T-helper 1 cell treated with Interleukin-12 subunit alpha and Interleukin-12 subunit beta and Interleukin-4 antibody, amounts not matched to agents 30 ng/mL and 1 ng/mL, for 36 hours (primary cell): Measurements from ENCODE around the gene LCE3D. TPM values are rescaled to one million over a fixed set of nuclear protein-coding genes. Genes with fewer than 3 reads are reported as not detected.
"Not testable (repeated sequence)": the region's sequence is repeated elsewhere in the genome, so short reads cannot be mapped to it uniquely, and the experiment has no call there.

Experiments used
- intact Hi-C: fragments of 100-400 bp; cut with micrococcal nuclease; formaldehyde crosslinking; loops from one replicate; pipeline ENCODE4 v1.15.1; 2024
- total RNA-seq: library from RNA; stranded (reverse); gene quantifications from 2 replicates; pipeline ENCODE4 v1.2.3, GENCODE V29; 2022

The LCE3D gene
- total RNA-seq = not detected in 2 replicates

DNA sequence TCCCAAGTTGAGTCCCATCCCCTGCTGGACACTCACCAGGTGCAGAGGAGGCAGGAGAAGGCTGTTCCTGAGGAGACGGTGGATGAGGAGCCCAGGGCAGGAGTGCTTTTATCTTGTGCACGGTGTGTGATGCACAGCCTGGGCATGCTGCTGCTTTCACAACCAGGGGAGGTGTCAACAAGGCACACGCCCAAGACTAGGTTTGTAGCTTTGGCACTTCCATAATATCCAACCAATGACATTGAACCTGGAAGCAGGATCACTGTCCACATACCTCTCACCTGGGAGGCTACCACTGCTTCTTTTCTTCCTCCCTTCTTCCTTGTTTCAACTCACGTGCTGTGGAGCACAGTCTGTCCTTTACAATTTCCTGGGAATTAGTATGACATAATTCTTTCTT is at the start of gene LCE3D:
Gene LCE3D (minus strand): TSS at position 84 of the 400 bp plus-strand sequence. CDS start 580 bp downstream, outside the sequence.
- intact Hi-C loops = no loop called here

DNA sequence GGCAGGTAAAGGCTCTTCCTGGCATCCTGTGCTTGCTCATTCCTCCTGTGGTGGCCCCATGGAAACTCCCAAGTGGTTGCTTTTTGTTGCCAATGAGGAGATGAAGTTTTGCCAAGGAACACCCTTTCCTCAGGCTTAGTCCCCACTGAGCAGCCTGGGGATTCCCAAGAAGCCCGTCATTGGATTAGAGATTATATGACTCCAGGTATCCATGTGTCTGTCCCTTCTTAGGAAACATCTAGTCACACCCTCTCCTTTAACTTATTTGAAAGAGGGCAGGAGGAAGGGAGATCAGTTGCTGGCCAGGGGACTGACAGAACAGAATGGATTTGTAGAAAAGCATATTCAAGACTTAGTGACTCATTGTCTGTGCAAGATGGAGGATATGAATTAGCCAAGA is 46.4 kb upstream of the LCE3D start:
- intact Hi-C loops = no loop called here

DNA sequence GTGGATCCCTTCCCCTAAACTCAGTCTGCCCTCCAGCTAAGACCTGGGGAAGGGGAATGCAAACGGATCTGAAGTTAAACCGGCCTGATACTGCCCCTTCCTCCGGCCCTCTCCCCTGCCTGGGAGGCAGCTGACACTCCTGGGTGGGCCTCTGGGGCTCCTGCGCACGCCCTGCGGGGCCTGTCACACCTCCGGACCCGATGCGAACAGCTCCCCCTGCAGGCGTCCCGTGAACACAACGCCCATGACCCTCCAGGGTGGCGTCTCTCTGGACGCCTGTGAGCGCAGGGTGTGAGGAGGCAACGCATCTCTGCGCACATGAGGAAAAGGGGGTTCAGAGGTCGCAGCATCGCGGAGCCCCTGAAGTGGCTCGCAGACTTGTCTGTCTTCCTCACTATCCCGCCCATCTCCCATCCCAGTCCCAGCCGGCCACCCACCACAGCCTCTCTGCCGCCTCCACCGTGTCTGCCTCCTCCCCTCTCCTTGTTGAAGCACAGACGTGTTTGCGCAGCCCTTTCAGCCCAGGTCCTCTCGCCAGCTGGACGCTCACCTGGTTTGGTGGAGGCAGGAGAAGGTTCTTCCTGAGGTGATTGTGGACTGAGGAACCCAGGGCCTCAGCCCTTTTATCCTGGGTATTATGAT is 43.0 kb upstream of the LCE3D start:
- intact Hi-C loops = no loop called here

DNA sequence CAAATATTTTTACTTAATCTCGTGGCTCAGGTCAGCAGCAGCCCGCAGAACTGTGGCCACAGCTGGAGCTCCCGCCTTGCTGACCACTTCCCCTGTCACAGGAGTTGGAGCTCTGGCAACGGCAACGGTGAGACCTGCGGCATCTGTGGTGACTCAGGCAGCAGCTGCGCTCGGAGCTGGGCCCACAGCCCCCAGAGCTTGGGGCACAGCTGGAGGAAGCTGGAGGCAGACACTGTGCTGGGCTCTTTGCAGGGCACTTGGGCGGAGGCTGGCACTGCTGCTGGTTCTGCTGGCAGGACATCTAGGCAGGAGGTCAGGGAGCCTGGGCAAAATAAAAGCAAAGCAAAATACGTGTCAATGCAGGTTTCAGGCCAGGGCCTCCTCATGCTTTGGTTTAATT is 42.5 kb upstream of the LCE3D start, which contains the start of gene LCE3A:
Gene LCE3A (minus strand): TSS at position 301 of the 400 bp plus-strand sequence. CDS start 0 bp downstream, at position 301.
- intact Hi-C loops = no loop called here

GRCh38 chr1:152621993-152622392 is 41.7 kb upstream of the LCE3D start:
- intact Hi-C loops = no loop called here

DNA sequence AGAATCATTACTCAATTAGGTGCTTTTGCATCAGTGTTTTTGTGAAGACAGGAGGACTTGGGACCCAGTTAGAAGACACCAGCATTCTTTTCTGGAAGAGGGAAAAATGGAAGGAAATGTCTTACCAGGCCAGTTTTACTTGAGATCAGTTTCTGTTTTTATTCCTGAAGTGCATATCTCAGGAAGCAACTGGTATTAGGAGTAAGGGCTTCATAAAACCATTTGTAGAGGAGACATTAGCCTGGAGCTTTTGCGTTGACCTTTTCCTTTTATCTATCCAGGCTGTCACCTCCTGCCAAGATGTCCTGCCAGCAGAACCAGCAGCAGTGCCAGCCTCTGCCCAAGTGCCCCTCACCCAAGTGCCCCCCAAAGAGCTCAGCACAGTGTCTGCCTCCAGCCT is 33.2 kb upstream of the LCE3D start, which contains the start of gene LCE3B:
Gene LCE3B (plus strand): TSS at position 301 of the 400 bp plus-strand sequence. CDS start 0 bp downstream, at position 301.
- intact Hi-C loops = no loop called here

- intact Hi-C loops = no loop called here
Observed at GRCh38 chr1:152599934-152600333, 19.6 kb upstream of the LCE3D start, which contains the start of gene LCE3C. Gene LCE3C, plus strand, starts transcription at chr1:152600234. Its CDS starts 498 bp downstream, at chr1:152600732.

DNA sequence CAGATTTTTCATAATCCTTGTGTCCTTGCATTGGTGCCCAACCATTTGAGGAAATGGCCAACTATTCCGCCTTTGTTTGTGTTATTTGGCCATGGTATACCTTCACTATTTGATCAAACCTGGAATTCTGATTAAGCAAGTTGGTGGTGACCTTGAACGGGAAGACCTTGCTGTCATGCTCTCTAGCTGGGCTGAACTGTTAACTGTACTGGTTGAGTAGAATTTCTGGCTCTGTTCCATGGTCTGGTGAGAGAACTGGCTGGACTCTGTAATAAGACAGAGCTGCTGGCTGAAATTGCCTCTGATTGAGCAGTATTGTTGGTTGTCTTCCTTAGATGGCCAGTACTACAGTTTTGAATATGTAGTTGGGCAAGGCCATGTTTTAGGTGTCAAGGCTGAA is 16.7 kb upstream of the LCE3D start:
- intact Hi-C loops = no loop called here

GRCh38 chr1:152585586-152585985 is 5.3 kb upstream of the LCE3D start:
- intact Hi-C loops = no loop called here

GRCh38 chr1:152582647-152583046 is 2.3 kb upstream of the LCE3D start:
- intact Hi-C loops = no loop called here

DNA sequence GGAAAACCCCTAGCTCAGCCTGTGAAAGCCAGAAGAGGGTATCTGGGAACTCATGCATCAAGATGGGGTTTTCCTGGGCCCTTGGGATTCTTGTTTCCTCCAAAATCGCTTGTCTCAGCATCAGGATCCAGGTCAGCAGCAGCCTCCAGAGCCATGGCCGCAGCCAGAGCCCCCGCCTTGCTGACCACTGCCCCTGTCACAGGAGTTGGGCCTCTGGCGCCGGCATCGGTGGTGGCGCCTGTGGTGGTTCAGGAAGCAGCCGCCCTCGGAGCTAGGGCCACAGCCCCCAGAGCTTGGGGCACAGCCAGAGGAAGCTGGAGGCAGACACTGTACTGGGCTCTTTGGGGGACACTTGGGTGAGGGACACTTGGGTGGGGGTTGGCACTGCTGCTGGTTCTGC is 790 bp downstream of the LCE3D start:
- intact Hi-C loops = not testable (repeated sequence)

DNA sequence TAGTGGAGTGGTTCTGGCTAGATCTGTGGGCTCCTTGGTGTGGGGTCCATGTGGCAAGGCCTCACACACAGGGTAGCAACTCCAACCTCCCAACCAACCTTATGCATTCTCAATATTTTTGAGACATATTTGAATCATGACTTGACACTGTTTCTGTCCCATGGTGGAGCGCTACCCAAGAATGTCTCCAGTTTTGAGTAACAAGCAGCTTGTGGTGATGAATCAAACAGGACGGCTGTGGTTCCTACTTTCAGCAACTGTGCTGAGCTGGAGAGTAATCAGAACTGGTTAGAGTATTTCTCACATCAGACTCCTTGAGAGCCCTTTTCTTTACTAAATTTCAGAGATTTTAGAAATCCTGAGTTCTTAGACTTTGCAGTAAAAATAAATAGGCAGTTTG is 3.1 kb downstream of the LCE3D start:
- intact Hi-C loops = no loop called here

- intact Hi-C loops = no loop called here
Observed at GRCh38 chr1:152566681-152567080, 13.6 kb downstream of the LCE3D start, which contains the start of gene LCE3E. Gene LCE3E, minus strand, starts transcription at chr1:152566780. Its CDS starts 572 bp downstream, at chr1:152566208.

DNA sequence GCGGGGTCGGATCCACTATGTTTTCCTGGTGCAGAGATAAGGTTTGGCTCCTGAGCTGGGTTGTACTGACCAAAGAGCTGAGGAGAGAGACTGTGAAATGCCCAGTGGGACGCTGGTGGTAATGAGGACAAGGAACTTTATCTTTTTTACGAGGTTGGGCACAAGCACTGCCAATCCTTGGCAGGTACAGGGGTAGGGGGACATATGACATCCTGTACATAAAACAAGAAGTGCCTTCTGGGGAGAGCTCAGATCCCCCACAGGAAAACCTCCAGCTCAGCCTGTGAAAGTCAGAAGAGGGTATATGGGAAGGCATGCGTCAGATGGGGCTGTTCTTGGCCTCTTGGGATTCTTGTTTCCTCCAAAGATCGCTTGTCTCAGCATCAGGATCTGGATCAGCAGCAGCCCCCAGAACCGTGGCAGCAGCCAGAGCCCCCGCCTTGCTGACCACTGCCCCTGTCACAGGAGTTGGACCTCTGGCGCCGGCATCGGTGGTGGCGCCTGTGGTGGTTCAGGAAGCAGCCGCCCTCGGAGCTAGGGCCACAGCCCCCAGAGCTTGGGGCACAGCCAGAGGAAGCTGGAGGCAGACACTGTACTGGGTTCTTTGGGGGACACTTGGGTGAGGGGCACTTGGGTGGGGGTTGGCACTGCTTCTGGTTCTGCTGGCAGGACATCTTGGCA is 14.6 kb downstream of the LCE3D start:
- intact Hi-C loops = no loop called here

DNA sequence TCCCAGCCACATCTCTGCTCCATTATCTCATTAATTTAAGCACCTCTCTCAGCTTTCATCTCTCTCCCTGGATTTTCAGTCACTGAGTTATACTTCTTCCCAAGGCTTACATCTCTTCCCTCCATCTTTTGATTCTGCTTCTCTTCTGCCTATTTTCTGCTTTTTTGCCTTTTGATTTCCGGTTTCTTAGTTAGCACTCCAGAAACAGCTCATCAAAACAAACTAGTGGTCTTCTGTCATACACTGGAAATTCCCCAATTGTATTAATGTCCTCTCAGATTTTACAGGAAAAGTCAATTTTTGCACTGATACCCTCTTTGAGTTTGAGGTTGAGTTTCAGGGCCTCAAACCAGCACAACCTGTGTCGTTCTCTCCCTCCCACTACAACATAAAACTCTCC is 15.2 kb downstream of the LCE3D start:
- intact Hi-C loops = no loop called here

GRCh38 chr1:152548358-152548757 is 32.0 kb downstream of the LCE3D start:
- intact Hi-C loops = not testable (repeated sequence)

DNA sequence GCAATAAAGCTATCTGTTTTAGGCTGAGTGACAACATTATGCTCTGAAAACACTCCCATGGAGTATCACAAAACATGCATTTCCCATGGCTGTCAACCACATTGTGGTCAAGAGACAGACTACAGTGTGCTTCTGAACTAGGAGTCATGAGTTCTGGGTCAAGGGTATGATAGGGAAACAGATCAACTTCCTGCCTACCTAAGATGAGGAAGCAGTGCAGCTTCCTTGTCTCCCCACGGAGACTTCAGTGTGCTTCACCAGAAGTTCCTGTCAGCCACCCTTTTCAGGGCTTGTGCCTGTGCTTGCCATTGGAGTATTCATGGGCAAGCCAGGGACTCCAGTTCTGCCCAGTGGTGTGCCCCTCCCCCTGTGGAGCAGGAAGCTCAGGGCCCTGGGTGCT is 33.6 kb downstream of the LCE3D start:
- intact Hi-C loops = no loop called here

GRCh38 chr1:152543820-152544219 is 36.5 kb downstream of the LCE3D start:
- intact Hi-C loops = no loop called here

DNA sequence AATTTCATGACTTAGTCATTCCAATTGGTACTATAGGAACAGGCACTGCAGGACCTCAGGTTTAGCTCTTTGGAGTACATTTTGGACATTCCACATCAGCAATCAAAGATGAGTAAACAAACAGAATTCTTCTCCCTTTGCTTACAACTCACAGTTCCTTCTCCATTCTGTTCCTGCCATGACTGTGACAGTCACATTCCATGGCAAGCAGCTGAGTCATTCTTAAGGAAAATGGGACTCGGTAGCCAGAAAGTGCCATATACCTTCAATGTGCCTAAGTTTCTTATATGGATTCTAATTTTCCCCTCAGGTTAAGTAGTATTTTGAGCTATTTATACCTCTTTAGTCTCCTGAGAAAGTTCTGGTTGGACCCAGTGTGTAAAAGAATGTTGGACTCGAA is 40.4 kb downstream of the LCE3D start:
- intact Hi-C loops = no loop called here

DNA sequence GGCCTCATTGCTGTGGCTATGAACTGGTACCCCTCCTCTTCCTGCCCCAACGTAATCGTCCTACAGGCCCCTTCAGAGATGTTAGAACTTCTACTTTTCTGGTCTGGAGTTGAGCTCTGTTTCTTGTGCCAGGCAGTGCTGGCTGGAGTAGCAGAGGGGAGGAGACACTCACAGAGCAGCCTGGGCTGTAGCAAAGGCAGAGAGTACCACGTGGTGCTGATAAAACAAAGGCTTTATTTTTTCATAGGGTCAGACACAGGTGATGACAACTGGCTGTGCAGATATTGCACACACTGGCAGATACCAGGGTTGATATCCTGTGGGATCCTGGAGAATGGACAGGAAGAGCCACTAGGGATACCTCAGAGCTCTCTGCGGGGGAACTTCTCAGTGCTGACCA is 42.8 kb downstream of the LCE3D start:
- intact Hi-C loops = no loop called here

- intact Hi-C loops = no loop called here
Observed at GRCh38 chr1:152535774-152536173, 44.5 kb downstream of the LCE3D start.

GRCh38 chr1:152533327-152533938 is 46.9 kb downstream of the LCE3D start:
- intact Hi-C loops = no loop called here
